ENCODE results near the gene CHAF1B. TPM values are rescaled to one million over a fixed set of nuclear protein-coding genes. Genes with fewer than 3 reads are reported as not detected.

The CHAF1B gene
- total RNA-seq, 1 donor from 2014 or later: 6.2 TPM

GRCh38 chr21:36452281-36452825, 67.2 kb downstream of the CHAF1B start:
- Mint-ChIP-seq H3K36me3 (ENCODE audit: low read depth) (no peaks in the 10 kb centered on the region), H3K4me1 (no peaks in the 10 kb centered on the region), H3K4me3 (no peak overlapping the region), H3K27ac (no peak overlapping the region), H3K27me3 (peaks cover 5% of the 10 kb centered on the region), H3K9me3 (no peaks in the 10 kb centered on the region)
- ChIA-PET CTCF (no interaction called here), POLR2A (no interaction called here)
- intact Hi-C loops (cut with micrococcal nuclease): no loop called here
- TF ChIP-seq CTCF (IDR thresholded peaks at IDR 0.05): no peak
- DNase-seq (no peak), ATAC-seq (ENCODE audit: low read depth) (no peak)

DNA sequence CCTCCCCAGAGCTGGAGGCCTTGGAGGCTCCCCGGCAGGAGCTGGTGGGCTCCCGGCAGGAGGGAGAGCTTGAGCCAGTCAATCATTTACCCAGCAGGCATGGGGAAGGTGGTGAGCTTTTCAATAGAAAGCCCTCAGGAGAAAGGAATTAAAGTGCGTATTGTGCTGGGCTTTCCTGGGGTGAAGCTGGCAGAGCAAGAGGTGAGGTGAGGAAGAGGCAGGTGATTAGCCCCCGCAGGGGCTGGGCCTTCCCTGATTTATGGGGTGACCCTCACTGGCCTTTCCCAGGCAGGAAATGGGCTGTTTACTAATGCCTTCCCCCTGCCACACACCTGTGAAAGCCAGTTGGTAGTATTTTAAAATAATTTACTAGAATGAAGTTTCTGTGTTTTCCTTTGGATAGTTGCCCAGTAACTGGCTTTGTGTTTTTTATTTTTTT, 68.9 kb downstream of the CHAF1B start:
- DNase-seq (no peak), ATAC-seq (ENCODE audit: low read depth) (no peak)
- H3K27me3 Mint-ChIP-seq: peaks cover 5% of the 10 kb centered on the region
- no peaks in the 10 kb centered on the region for H3K4me1 Mint-ChIP-seq
- H3K4me3 Mint-ChIP-seq: no peak overlapping the region
- intact Hi-C loops (cut with micrococcal nuclease): no loop called here
- CTCF ChIA-PET: no interaction called here
- H3K36me3 Mint-ChIP-seq (ENCODE audit: low read depth): no peaks in the 10 kb centered on the region
- H3K9me3 Mint-ChIP-seq: no peaks in the 10 kb centered on the region
- POLR2A ChIA-PET: no interaction called here
- H3K27ac Mint-ChIP-seq: no peak overlapping the region
- no peak for TF ChIP-seq CTCF (IDR thresholded peaks at IDR 0.05)

DNA sequence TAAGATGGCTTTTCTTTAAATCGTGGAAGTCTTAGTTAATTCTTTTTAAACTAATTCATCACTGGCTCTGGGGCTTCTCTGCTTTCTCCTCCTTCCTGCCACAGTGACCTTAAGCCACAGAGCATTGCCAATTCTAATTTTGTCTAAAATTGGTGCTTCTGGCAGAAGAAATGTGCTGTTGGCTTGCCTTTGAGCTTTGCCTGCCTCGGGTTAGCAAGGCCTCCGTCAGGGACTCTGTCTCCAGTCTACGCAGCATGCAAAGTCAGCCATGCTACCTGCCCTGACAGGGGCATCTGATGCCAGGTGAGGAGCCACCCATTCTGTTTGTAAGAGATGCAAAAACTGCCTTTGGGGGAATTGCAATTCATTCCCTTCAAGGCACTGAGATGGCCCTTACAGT, 69.5 kb downstream of the CHAF1B start:
- CTCF ChIA-PET: no interaction called here
- TF ChIP-seq CTCF (IDR thresholded peaks at IDR 0.05): no peak
- H3K4me1 Mint-ChIP-seq: no peaks in the 10 kb centered on the region
- no peaks in the 10 kb centered on the region for H3K9me3 Mint-ChIP-seq
- no peak overlapping the region for H3K4me3 Mint-ChIP-seq
- no peak overlapping the region for H3K27ac Mint-ChIP-seq
- no peak for ATAC-seq (ENCODE audit: low read depth)
- intact Hi-C loops (cut with micrococcal nuclease): no loop called here
- no peaks in the 10 kb centered on the region for H3K36me3 Mint-ChIP-seq (ENCODE audit: low read depth)
- peaks cover 5% of the 10 kb centered on the region for H3K27me3 Mint-ChIP-seq
- DNase-seq: no peak
- POLR2A ChIA-PET: no interaction called here

DNA sequence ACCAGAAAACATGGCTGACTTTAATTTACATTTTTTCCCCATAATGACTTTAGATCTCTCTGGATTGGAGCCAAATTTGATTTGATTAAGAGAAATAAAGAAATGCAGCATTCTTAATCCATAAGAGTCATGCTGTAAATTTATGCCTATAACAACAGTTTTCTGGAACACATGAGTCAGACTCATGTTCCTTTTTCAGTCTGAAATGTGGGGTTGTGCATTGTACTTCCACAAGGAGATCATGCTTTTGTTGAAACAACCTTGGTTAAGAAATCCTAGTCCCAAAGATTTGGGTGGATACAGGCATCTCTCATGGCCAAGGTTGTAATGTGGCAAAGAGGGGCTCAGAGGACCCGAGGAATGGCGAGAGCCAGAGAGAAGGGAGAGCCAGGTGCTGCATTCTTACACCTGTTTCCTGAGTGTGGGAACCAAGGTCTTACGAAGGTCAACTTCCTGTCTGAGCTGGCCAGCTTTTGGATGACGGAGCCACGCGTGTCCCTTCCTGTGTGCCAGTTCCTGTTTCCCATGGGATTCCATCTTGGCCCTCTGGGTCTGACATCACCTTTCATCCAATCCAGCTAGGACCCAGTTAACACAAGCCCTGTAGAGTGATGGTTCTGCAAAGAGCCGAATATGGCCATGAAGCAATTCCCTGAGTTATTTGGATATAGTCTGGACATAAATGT, 71.7 kb downstream of the CHAF1B start:
- ChIA-PET POLR2A (interaction anchor here (0.6 kb wide), 1 partner anchor 259 kb away, joined by 5 read pairs; no protein-coding TSS in a partner anchor), CTCF (no interaction called here)
- intact Hi-C loops (cut with micrococcal nuclease): no loop called here
- no peak for TF ChIP-seq CTCF (IDR thresholded peaks at IDR 0.05)
- no peak for ATAC-seq (ENCODE audit: low read depth)
- Mint-ChIP-seq H3K36me3 (ENCODE audit: low read depth) (no peaks in the 10 kb centered on the region), H3K4me3 (no peak overlapping the region), H3K27ac (no peak overlapping the region), H3K9me3 (no peaks in the 10 kb centered on the region), H3K4me1 (no peaks in the 10 kb centered on the region), H3K27me3 (peaks cover 5% of the 10 kb centered on the region)
- no peak for DNase-seq

- Mint-ChIP-seq H3K4me1 (no peaks in the 10 kb centered on the region), H3K27ac (no peak overlapping the region), H3K27me3 (no peaks in the 10 kb centered on the region), H3K9me3 (no peaks in the 10 kb centered on the region), H3K36me3 (ENCODE audit: low read depth) (no peaks in the 10 kb centered on the region), H3K4me3 (no peak overlapping the region)
- TF ChIP-seq CTCF (IDR thresholded peaks at IDR 0.05): no peak
- POLR2A ChIA-PET: no interaction called here
- intact Hi-C loops (cut with micrococcal nuclease): no loop called here
- no peak for ATAC-seq (ENCODE audit: low read depth)
- no peak for DNase-seq
- CTCF ChIA-PET: no interaction called here
These were observed 73.9 kb downstream of the CHAF1B start for GRCh38 chr21:36459098-36459497.

Measured in activated B cell treated with CpG ODN at 0.5 μM for 24 hours (primary cell).